HUES48 (cell line): ENCODE data around the gene CEP192.

Experiments used
- H3K27ac ChIP-seq: one replicate; pipeline ENCODE4 v1.7.0; 2013; ENCODE audit warnings: low read depth, low read length, inconsistent platforms
- H3K27me3 ChIP-seq: 2 replicates; pipeline ENCODE4 v1.6.1; 2013; ENCODE audit warnings: mild to moderate bottlenecking, low read length; ENCODE audit not compliant: control insufficient read depth, insufficient read depth
- H3K36me3 ChIP-seq: 2 replicates; pipeline ENCODE4 v1.6.1; 2013; ENCODE audit warnings: low read length; ENCODE audit not compliant: control insufficient read depth, insufficient read depth
- H3K4me1 ChIP-seq: 2 replicates; pipeline ENCODE4 v1.6.1; 2013; ENCODE audit warnings: mild to moderate bottlenecking, low read length; ENCODE audit not compliant: control insufficient read depth, insufficient read depth
- H3K4me3 ChIP-seq: 2 replicates; pipeline ENCODE4 v1.5.1; 2013; ENCODE audit warnings: mild to moderate bottlenecking, low read depth, low read length
- H3K9ac ChIP-seq: 2 replicates; pipeline ENCODE4 v1.6.1; 2013; ENCODE audit warnings: mild to moderate bottlenecking, low read depth, low read length, moderate library complexity
- H3K9me3 ChIP-seq: 2 replicates; pipeline ENCODE4 v1.6.1; 2013; ENCODE audit warnings: low read length; ENCODE audit not compliant: control insufficient read depth, insufficient read depth

CEP192 gene

GRCh38 chr18:13131283-13131682 lies 140.1 kb downstream of the CEP192 start:
- no peak overlapping the region for H3K4me3 ChIP-seq
- peaks cover 8% of the 10 kb centered on the region; the same call in 1 of the 2 replicates for H3K36me3 ChIP-seq
- H3K9me3 ChIP-seq: no peaks in the 10 kb centered on the region
- no peak overlapping the region for H3K27ac ChIP-seq
- H3K9ac ChIP-seq: no peak overlapping the region
- peaks cover 12% of the 10 kb centered on the region for H3K27me3 ChIP-seq
- no peaks in the 10 kb centered on the region for H3K4me1 ChIP-seq

GRCh38 chr18:13134551-13135401 lies 143.6 kb downstream of the CEP192 start:
- H3K27ac ChIP-seq: no peak overlapping the region
- no peaks in the 10 kb centered on the region for H3K36me3 ChIP-seq
- no peak overlapping the region for H3K4me3 ChIP-seq
- no peak overlapping the region for H3K9ac ChIP-seq
- H3K4me1 ChIP-seq: no peaks in the 10 kb centered on the region
- H3K27me3 ChIP-seq: peaks cover 38% of the 10 kb centered on the region
- no peaks in the 10 kb centered on the region for H3K9me3 ChIP-seq

- Histone ChIP-seq H3K4me3 (peak overlapping the region; percentile 62), H3K9ac (no peak overlapping the region), H3K4me1 (no peaks in the 10 kb centered on the region), H3K9me3 (no peaks in the 10 kb centered on the region), H3K27ac (no peak overlapping the region), H3K27me3 (peaks cover 38% of the 10 kb centered on the region), H3K36me3 (no peaks in the 10 kb centered on the region)
Measured at GRCh38 chr18:13136056-13136903, 145.1 kb downstream of the CEP192 start.

- no peak overlapping the region for H3K27ac ChIP-seq
- peaks cover 38% of the 10 kb centered on the region for H3K27me3 ChIP-seq
- peak overlapping the region; percentile 62 for H3K4me3 ChIP-seq
- no peak overlapping the region for H3K9ac ChIP-seq
- H3K36me3 ChIP-seq: no peaks in the 10 kb centered on the region
- H3K9me3 ChIP-seq: no peaks in the 10 kb centered on the region
- H3K4me1 ChIP-seq: no peaks in the 10 kb centered on the region
Measured at GRCh38 chr18:13136904-13137669, 145.9 kb downstream of the CEP192 start.

- H3K36me3 ChIP-seq: no peaks in the 10 kb centered on the region
- H3K27me3 ChIP-seq: peaks cover 38% of the 10 kb centered on the region
- H3K4me3 ChIP-seq: peak overlapping the region; percentile 62
- no peaks in the 10 kb centered on the region for H3K9me3 ChIP-seq
- H3K4me1 ChIP-seq: no peaks in the 10 kb centered on the region
- H3K9ac ChIP-seq: no peak overlapping the region
- H3K27ac ChIP-seq: no peak overlapping the region
Measured at GRCh38 chr18:13137670-13138419, 146.7 kb downstream of the CEP192 start.

GRCh38 chr18:13138420-13139139 lies 147.4 kb downstream of the CEP192 start:
- no peaks in the 10 kb centered on the region for H3K36me3 ChIP-seq
- peaks cover 2% of the 10 kb centered on the region; the same call in 1 of the 2 replicates for H3K9me3 ChIP-seq
- H3K4me1 ChIP-seq: no peaks in the 10 kb centered on the region
- no peak overlapping the region for H3K4me3 ChIP-seq
- peaks cover 38% of the 10 kb centered on the region for H3K27me3 ChIP-seq
- H3K9ac ChIP-seq: no peak overlapping the region
- no peak overlapping the region for H3K27ac ChIP-seq

GRCh38 chr18:13139885-13140450 lies 148.8 kb downstream of the CEP192 start:
- Histone ChIP-seq H3K27ac (no peak overlapping the region), H3K4me3 (no peak overlapping the region), H3K36me3 (no peaks in the 10 kb centered on the region), H3K9ac (no peak overlapping the region), H3K27me3 (peaks cover 38% of the 10 kb centered on the region), H3K9me3 (peaks cover 6% of the 10 kb centered on the region; the same call in 1 of the 2 replicates), H3K4me1 (no peaks in the 10 kb centered on the region)

- Histone ChIP-seq H3K9me3 (peaks cover 6% of the 10 kb centered on the region; the same call in 1 of the 2 replicates), H3K4me1 (no peaks in the 10 kb centered on the region), H3K27ac (no peak overlapping the region), H3K36me3 (no peaks in the 10 kb centered on the region), H3K4me3 (no peak overlapping the region), H3K9ac (no peak overlapping the region), H3K27me3 (peaks cover 26% of the 10 kb centered on the region)
Measured at GRCh38 chr18:13141209-13141608, 150.0 kb downstream of the CEP192 start.

GRCh38 chr18:13145636-13146190 lies 154.6 kb downstream of the CEP192 start:
- no peak overlapping the region for H3K4me3 ChIP-seq
- H3K9me3 ChIP-seq: peaks cover 6% of the 10 kb centered on the region; the same call in 1 of the 2 replicates
- no peak overlapping the region for H3K27ac ChIP-seq
- no peaks in the 10 kb centered on the region for H3K36me3 ChIP-seq
- peaks cover 3% of the 10 kb centered on the region; the same call in 1 of the 2 replicates for H3K4me1 ChIP-seq
- no peak overlapping the region for H3K9ac ChIP-seq
- no peaks in the 10 kb centered on the region for H3K27me3 ChIP-seq
